HG02759 (cell line): Measurements from ENCODE around the gene COL9A2.

Experiments used
- ATAC-seq: cut with Tn5 transposase; IDR thresholded peaks from one replicate; pipeline ENCODE4 v1.9.1; 2021; ENCODE audit warnings: mild to moderate bottlenecking, moderate library complexity; ENCODE audit not compliant: unreplicated experiment

COL9A2 gene

DNA sequence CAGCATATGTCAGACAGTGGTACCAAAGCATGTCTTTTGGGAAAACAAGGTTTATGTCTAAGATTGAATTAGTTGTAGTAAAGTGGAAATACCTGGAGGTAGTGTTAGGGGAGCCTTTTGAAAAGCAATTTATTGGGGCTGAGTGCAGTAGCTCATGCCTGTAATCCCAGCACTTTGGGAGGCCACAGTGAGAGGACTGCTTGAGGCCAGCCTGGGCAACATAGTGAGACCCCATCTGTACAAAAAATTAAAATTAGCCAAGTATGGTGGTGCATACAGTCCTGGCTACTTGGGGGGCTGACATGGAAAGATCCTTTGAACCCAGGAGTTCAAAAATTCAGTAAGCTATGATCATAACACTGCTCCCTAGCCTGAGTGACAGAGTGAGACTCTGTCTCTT is 51.8 kb downstream of the COL9A2 start:
- no peak for ATAC-seq

DNA sequence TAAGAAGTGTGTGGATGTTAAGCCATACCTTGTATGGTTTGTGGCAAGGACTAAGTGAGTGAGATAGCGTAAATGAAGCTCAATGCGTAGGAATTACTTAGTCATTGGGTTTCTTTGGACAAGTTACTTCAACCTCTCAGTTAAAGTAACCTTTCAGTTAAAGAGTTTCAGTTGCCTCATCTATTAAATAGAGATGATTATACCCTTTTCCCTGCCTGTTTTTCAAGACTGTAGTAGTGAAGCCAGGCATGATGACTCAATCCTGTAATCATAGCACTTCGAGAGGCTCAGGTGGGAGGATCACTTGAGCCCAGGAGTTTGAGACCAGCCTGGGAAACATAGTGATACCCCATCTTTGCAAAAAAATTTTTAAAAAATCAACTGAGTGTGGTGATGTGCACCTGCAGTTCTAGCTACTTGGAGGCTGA is 52.7 kb downstream of the COL9A2 start:
- ATAC-seq: no peak

DNA sequence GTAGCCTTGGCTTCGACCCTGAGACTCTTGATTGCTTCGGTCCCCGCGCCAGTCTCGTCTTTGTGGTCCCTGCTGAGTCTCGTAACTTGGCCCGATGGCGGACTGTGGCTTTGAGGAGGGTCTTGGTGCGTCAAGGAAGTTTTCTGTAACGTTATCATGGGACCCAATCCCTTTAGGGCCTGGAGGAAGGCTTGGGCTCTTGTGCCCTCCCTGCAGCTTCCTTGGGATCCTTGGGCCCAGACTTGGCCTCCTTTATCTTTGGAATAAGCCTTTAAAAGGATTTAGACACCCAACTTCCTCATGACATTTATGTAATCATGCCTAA is 58.7 kb downstream of the COL9A2 start:
- ATAC-seq: no peak

DNA sequence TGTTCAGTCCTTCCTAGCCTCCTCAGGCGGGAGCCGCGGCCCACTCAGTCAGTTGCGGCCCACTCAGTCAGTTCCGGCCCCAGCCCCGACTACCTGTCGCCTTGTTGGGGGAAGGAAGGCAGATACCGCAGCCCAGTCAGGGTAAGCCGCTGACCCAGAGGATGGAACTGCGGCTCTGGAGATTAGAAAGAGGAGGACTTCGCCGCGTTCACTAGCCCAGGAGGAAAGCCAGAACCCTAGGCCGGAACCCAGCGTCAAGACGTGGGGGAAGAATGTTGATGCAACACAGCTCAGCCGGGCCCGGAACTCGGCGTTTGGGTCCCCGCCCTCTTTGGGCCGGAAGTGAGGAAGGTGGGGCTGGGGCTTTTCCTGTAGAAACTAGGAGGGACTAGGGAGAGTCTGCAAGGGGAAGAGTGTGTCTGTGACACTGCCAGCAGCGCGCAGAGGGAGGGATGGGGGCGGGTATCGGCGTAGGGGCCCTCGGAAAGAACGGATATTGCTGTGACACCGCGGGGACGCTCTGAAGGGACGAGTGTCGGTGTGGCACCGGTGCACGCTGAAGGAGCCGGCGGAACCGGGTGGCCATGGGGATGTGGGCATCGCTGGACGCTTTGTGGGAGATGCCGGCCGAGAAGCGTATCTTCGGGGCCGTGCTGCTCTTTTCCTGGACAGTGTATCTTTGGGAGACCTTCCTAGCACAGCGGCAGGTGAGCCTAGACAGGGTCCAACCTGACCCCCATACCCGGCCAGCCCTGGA is 59.2 kb downstream of the COL9A2 start, which contains the start of gene ZMPSTE24:
TSS of gene ZMPSTE24 (plus strand) at position 549 of the 757 bp plus-strand sequence. CDS start at position 585, 36 bp downstream.
- ATAC-seq: peak; percentile 93

DNA sequence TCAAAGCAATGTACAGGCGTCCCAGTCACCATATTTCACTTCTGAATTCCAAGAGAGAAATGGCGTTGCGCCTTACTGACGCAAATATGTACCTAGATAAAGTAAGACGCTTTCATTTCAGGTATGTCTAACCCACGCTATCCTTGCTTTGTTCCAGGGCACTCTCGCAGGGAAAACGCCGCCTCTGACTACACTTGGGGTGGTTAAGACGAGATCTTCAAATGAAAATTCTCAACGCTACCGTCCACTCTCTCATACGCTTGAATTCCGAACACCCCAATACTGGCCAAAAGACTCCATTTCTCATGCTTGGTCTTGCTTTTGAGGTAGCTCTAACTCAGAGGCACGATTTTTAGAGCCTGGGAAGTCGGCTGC is 59.8 kb downstream of the COL9A2 start:
- ATAC-seq: no peak

DNA sequence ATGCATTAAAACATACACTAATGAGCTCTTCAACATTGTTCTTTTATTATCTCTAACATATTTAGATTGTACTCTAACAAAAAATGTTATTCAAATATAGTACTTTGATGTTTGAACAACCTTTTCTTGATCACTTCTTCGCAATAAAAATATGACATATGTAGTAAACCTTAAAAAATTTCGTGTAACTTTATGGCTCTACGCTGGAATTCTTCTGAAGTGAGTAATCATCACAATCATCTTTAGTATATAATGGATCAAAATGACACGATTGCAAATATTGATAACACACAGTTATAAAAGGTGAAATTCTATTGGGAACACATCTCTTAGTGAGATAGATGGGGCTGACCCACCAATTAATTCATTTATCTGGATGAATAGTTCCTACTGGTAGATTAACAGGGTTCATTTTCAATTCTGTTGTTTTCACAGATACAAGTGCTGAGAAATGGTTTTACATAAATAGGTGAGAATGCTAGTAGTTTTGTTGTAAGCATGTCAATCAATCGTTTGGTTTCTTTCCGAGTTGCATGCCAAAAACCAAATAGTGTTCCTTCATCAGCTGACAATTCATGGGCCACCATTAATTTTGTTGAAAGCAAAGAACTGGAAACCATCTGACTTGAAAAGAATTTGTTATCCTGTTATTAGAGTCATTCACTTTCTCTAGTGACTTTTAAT is 60.5 kb downstream of the COL9A2 start:
- no peak for ATAC-seq

DNA sequence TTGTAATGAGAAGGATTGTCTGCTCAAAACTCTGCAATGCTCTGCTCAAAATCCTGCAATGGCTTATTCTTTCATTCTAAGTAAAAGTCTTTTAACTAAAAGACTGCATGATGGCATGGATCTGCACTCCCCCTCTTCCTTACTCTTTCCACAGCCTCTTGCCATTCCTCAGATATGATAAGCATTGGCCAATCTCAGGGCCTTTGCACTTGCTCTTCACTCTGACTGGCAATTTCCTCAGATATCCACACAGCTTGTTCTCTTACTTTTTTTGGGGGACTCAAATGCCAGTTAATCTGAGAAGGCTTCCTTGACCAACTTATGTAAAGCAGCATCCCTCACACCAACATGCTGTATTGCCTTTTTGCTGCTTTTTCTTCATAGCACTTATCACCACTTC is 61.9 kb downstream of the COL9A2 start:
- no peak for ATAC-seq

DNA sequence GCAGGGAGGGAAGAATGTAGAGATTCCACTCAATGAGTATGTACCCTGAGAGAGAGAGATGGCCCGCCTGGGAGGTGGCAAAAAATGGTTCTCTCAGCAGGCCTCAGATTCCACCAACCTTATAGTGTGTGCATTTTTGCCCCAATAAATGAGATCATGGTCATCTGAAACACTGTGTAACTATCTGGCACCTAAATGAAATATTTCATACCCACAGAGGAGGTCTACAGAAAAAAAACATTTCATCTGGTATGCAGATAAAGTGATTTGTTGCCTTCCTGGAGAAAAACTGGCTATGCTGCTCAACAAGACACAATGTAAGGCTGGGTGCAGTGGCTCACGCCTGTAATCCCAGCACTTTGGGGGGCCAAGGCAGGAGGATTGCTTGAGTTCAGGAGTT is 64.5 kb downstream of the COL9A2 start:
- ATAC-seq: no peak

DNA sequence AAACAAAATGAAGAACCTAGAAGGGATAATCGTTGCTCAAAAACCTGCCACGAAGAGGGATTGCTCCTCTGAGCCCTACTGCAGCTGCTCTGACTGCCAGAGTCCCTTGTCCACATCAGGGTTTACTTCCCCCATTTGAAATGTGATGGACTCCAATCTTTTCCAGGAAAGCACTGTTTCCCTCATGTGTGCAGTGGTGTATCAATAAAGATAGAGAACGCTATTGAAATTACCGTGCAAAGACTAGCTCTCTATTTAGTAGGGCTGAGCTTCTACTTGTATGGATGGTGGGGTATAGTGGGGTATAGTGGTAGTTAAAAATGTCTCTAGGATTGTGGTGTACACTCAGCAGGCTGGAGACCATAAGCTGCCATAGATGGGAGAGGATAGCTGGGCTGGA is 65.6 kb downstream of the COL9A2 start:
- no peak for ATAC-seq
